ENCODE data around the gene WHRN.
A peak's percentile ranks its signal among the peaks of the same experiment; 100 is the strongest.

The WHRN gene

GRCh38 chr9:114503522-114504340 is 1.5 kb downstream of the WHRN start:
- H3K27ac Mint-ChIP-seq = peak overlapping the region; percentile 41

GRCh38 chr9:114503009-114503408 is 2.3 kb downstream of the WHRN start:
- ATAC-seq (no peak), DNase-seq (no peak)
- Mint-ChIP-seq H3K4me3 (peak overlapping the region; percentile 64), H3K27me3 (peaks cover 17% of the 10 kb centered on the region), H3K27ac (peak overlapping the region; percentile 41), H3K9me3 (no peaks in the 10 kb centered on the region), H3K4me1 (peaks cover 40% of the 10 kb centered on the region), H3K36me3 (ENCODE audit: low read depth) (no peaks in the 10 kb centered on the region)

More at GRCh38 chr9:114503522-114504340, 1.5 kb downstream of the WHRN start:
- H3K4me1 Mint-ChIP-seq = peaks cover 36% of the 10 kb centered on the region
- no peak for DNase-seq
- peaks cover 17% of the 10 kb centered on the region for H3K27me3 Mint-ChIP-seq
- H3K36me3 Mint-ChIP-seq (ENCODE audit: low read depth) = no peaks in the 10 kb centered on the region
- peak overlapping the region; percentile 64 for H3K4me3 Mint-ChIP-seq
- ATAC-seq = no peak
- no peaks in the 10 kb centered on the region for H3K9me3 Mint-ChIP-seq

- peaks cover 49% of the 10 kb centered on the region for H3K4me1 Mint-ChIP-seq
- ATAC-seq = peak; percentile 6
Observed at GRCh38 chr9:114501796-114502682, 3.2 kb downstream of the WHRN start.

GRCh38 chr9:114500697-114501292 is 4.5 kb downstream of the WHRN start:
- peaks cover 50% of the 10 kb centered on the region for H3K4me1 Mint-ChIP-seq
- ATAC-seq = no peak

More at GRCh38 chr9:114501796-114502682, 3.2 kb downstream of the WHRN start:
- DNase-seq = no peak
- H3K36me3 Mint-ChIP-seq (ENCODE audit: low read depth) = no peaks in the 10 kb centered on the region
- H3K4me3 Mint-ChIP-seq = peak overlapping the region; percentile 64
- no peaks in the 10 kb centered on the region for H3K9me3 Mint-ChIP-seq
- H3K27me3 Mint-ChIP-seq = peaks cover 9% of the 10 kb centered on the region
- no peak overlapping the region for H3K27ac Mint-ChIP-seq

GRCh38 chr9:114499941-114500696 is 5.2 kb downstream of the WHRN start:
- H3K9me3 Mint-ChIP-seq = no peaks in the 10 kb centered on the region
- H3K4me1 Mint-ChIP-seq = peaks cover 46% of the 10 kb centered on the region
- H3K4me3 Mint-ChIP-seq = no peak overlapping the region
- H3K27ac Mint-ChIP-seq = no peak overlapping the region
- ATAC-seq (no peak), DNase-seq (no peak)
- H3K27me3 Mint-ChIP-seq = peaks cover 6% of the 10 kb centered on the region
- no peaks in the 10 kb centered on the region for H3K36me3 Mint-ChIP-seq (ENCODE audit: low read depth)

More at GRCh38 chr9:114500697-114501292, 4.5 kb downstream of the WHRN start:
- H3K4me3 Mint-ChIP-seq = no peak overlapping the region
- no peaks in the 10 kb centered on the region for H3K36me3 Mint-ChIP-seq (ENCODE audit: low read depth)
- H3K27ac Mint-ChIP-seq = no peak overlapping the region
- H3K27me3 Mint-ChIP-seq = peaks cover 2% of the 10 kb centered on the region
- DNase-seq = no peak
- H3K9me3 Mint-ChIP-seq = no peaks in the 10 kb centered on the region

- ATAC-seq (no peak), DNase-seq (no peak)
- no peaks in the 10 kb centered on the region for H3K9me3 Mint-ChIP-seq
- no peak overlapping the region for H3K4me3 Mint-ChIP-seq
- H3K4me1 Mint-ChIP-seq = peaks cover 49% of the 10 kb centered on the region
- H3K27ac Mint-ChIP-seq = no peak overlapping the region
- H3K36me3 Mint-ChIP-seq (ENCODE audit: low read depth) = no peaks in the 10 kb centered on the region
- H3K27me3 Mint-ChIP-seq = peaks cover 6% of the 10 kb centered on the region
Observed at GRCh38 chr9:114499528-114499927, 5.7 kb downstream of the WHRN start.

- ATAC-seq (peak; percentile 18), DNase-seq (no peak)
- H3K4me3 Mint-ChIP-seq = no peak overlapping the region
Observed at GRCh38 chr9:114497727-114498382, 7.4 kb downstream of the WHRN start.

GRCh38 chr9:114497236-114497635 is 8.0 kb downstream of the WHRN start:
- peaks cover 2% of the 10 kb centered on the region for H3K36me3 Mint-ChIP-seq (ENCODE audit: low read depth)
- no peak overlapping the region for H3K27ac Mint-ChIP-seq
- H3K27me3 Mint-ChIP-seq = peaks cover 6% of the 10 kb centered on the region
- ATAC-seq (no peak), DNase-seq (no peak)
- H3K4me3 Mint-ChIP-seq = no peak overlapping the region
- peaks cover 41% of the 10 kb centered on the region for H3K4me1 Mint-ChIP-seq
- no peaks in the 10 kb centered on the region for H3K9me3 Mint-ChIP-seq

More at GRCh38 chr9:114497727-114498382, 7.4 kb downstream of the WHRN start:
- peaks cover 6% of the 10 kb centered on the region for H3K27me3 Mint-ChIP-seq
- no peaks in the 10 kb centered on the region for H3K36me3 Mint-ChIP-seq (ENCODE audit: low read depth)
- H3K4me1 Mint-ChIP-seq = peaks cover 47% of the 10 kb centered on the region
- no peak overlapping the region for H3K27ac Mint-ChIP-seq
- H3K9me3 Mint-ChIP-seq = no peaks in the 10 kb centered on the region

GRCh38 chr9:114496011-114496410 is 9.3 kb downstream of the WHRN start:
- Mint-ChIP-seq H3K9me3 (no peaks in the 10 kb centered on the region), H3K27me3 (peaks cover 4% of the 10 kb centered on the region), H3K27ac (no peak overlapping the region), H3K4me1 (peaks cover 35% of the 10 kb centered on the region), H3K4me3 (no peak overlapping the region), H3K36me3 (ENCODE audit: low read depth) (peaks cover 2% of the 10 kb centered on the region)
- ATAC-seq (no peak), DNase-seq (no peak)

GRCh38 chr9:114494776-114495569 is 10.3 kb downstream of the WHRN start:
- H3K27ac Mint-ChIP-seq = no peak overlapping the region
- H3K36me3 Mint-ChIP-seq (ENCODE audit: low read depth) = peaks cover 2% of the 10 kb centered on the region
- peaks cover 4% of the 10 kb centered on the region for H3K27me3 Mint-ChIP-seq
- ATAC-seq = no peak
- no peaks in the 10 kb centered on the region for H3K9me3 Mint-ChIP-seq
- H3K4me1 Mint-ChIP-seq = peaks cover 35% of the 10 kb centered on the region
- DNase-seq = no peak
- H3K4me3 Mint-ChIP-seq = no peak overlapping the region

- Mint-ChIP-seq H3K36me3 (ENCODE audit: low read depth) (peaks cover 2% of the 10 kb centered on the region), H3K27me3 (peaks cover 4% of the 10 kb centered on the region), H3K9me3 (no peaks in the 10 kb centered on the region), H3K27ac (peak overlapping the region; percentile 34), H3K4me3 (no peak overlapping the region), H3K4me1 (peaks cover 38% of the 10 kb centered on the region)
- DNase-seq (no peak), ATAC-seq (peak; percentile 26)
Observed at GRCh38 chr9:114493521-114494184, 11.6 kb downstream of the WHRN start.

GRCh38 chr9:114492991-114493390 is 12.3 kb downstream of the WHRN start:
- Mint-ChIP-seq H3K4me1 (peaks cover 33% of the 10 kb centered on the region), H3K9me3 (no peaks in the 10 kb centered on the region), H3K36me3 (ENCODE audit: low read depth) (peaks cover 2% of the 10 kb centered on the region), H3K4me3 (no peak overlapping the region), H3K27ac (no peak overlapping the region), H3K27me3 (peaks cover 4% of the 10 kb centered on the region)
- ATAC-seq (no peak), DNase-seq (no peak)
